ENCODE measurements around the gene MEF2D.

The MEF2D gene

DNA sequence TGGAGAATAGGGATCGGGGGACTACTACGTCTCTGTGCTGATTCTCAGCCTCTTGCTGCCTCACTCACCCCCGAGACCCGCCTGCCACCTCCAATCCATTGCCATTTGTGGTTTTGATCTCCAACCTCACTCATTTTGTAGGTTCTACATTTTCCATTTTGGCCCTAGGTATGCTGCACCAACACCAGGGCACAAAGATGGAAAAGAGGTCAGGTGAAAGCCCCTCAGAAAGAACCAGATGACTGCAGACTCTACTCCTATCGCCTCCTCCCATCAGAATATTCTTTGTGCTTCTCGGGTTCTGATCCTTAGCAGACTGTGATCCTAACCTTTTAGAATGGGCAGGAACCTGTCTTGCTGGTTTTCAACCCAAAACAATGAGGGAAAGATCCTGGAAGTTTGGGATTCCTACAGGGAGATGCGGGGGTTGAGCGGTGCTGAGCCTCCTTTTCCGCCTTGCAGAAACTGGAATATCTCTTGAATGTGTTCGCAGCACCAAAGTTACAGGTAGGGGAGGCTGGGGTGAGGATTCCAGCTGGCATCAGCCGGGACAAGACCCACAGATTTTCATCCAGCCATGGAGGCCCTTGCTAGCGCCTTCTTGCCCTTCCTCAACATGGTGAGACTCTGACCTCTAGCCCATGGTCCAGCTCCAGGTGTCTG, 78.5 kb downstream of the MEF2D start:
- no peak for DNase-seq

DNA sequence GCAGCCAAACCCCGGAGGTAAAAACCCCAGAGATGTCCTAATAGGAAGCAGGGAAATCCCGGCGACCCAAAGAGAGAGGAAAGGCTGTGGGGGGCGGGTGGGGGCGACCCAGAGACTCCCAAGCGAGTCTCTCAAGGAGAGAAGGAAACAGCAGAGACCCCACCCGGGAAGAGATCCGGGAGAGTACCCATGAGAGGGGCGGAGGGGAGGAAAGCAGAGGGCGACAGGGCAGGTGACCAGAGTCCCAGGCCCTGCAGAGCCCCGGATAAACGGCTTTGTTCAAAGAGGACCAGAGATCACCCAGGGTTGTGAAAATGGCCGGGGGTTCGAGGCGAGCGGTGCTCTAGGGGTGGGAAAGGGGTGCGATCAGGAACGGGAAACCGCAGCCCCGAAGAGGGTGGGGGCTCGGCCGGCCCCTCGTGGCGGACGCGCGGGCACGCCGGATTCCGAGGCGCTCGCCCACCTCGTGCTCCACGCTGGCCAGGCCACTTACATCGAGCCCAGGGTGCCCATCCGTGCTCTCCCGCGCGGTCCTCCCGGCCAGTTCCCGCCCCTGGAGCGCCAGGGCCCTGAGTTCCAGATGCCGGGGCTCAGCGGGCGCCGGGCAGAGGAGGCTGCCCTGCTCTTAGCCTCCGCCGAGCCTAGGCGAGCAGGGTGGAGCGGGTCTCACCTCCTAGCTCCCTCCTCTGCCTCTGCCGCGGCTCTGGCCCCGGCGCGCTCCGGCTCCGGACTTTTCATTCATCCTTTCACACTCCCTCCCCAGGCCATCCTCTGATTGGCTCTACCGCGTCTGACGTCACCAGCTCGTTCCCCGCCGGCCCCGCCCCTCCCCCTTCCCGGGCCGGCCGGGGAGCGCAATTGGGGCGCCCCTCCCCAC, 79.3 kb downstream of the MEF2D start:
- DNase-seq, result peak in 3 of 4 experiments; percentile 13 to 20 (median 15)

DNA sequence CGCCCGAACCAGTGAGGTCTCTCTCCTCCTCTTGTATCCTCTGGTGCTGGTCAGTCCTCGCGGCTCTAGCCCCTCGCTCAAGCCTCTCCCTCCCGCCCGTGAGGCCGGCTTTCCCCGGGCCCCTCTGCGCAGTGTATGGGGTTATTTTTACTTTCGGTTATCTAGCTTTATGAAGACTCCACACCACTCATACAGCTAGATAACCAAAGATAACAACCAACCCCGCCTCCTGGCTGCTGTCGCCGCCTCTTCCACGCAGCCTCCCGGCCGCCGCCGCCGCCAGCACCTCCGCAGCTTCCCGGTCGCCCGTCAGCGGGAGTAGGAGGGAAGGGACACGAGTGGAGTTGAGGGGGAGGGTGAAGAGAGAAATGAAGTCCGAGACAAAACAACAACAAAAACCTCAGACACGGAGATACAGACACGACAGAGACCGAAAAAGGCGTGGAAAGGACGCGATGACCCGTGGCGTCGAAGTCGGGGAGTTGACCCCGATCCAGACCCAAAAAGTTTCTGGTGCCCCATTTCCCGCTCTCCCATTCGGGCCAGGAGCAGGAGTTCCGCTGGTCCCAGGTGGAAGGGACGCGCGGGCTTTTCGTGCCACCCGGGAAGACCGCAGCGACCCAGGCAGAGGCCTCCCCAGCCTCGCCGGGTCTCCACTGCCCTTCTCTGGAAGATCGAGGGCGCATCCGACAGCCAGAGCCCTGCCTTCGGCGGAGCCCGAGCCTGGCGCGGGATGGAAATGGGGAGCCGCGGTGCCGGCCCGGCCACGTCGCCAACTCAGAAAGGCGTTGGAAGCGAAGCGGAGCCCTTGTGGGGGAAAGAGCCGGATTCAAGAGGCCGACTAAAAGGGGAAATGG, 80.1 kb downstream of the MEF2D start:
- peak in 1 of 4 experiments; percentile 13 for DNase-seq

DNA sequence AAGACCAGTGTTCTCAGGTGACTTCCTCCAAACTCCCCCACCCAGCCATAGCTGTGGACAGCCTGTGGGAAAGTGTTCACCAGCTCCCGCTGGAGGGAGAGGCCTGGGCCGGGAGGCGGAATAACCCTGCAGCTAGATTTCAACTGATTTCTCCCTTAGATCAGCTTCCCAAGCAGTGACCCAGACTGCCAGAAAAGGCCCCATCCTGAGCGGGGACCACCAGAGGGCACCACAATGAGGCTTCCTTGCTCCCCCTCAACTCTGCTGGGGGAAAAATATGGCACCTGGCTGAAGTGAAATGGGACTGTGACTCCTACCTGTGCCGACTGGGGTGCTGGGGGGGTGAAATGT, 80.7 kb downstream of the MEF2D start:
- DNase-seq, result no peak

DNA sequence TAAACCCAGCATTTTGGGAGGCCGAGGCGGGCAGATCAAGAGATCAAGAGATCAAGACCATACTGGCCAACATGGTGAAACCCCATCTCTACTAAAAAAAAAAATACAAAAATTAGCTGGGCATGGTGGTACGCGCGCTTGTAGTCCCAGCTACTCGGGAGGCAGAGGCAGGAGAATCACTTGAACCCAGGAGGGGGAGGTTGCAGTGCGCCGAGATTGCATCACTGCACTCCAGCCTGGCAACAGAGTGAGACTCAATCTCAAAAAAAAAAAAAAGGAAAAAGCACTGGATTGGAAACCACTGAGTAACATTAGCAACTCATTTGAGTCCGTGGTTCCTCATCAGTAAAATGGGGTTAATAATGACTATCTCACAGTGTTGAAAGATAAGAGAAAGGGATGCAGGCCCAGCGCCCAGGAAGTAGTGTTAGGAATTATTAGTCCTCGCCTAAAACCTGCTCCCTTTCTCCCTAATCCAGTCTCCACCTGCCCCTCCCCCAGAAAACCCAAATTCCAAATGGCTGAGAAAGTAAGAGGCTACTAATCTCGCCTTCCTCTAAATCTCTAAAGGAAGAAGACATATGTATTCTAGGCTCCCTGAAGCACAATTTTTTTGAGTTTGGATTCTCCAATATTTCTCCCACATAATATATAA, 82.0 kb downstream of the MEF2D start:
- no peak for DNase-seq

DNA sequence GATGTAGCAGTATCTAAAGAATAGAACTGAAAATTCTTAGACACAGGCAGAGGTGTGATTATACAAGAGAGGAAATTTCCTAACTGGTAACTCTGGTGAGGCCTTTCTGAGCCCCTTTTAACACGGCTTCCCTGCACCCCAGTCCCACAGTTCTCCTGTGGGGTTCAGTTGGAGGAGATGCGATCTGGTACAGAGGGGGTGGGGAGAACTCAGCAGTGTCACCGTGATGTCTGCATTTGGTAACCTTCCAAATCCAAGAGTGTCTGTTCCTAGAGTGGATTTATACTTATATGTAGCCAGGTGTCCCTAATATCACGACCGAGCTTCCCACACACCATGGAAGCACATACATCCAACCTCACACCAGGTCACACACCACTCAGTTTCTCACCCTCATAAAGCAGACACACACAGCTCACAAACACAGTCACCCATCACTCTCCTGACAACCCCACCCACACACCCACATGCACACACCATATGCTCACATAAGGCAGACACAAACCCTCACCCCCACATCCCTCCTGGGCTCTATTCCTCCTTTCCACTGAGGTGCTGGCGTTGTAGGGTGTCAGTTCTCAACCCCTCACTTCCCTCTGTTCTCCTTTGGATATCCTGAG, 83.1 kb downstream of the MEF2D start:
- DNase-seq, result no peak

DNA sequence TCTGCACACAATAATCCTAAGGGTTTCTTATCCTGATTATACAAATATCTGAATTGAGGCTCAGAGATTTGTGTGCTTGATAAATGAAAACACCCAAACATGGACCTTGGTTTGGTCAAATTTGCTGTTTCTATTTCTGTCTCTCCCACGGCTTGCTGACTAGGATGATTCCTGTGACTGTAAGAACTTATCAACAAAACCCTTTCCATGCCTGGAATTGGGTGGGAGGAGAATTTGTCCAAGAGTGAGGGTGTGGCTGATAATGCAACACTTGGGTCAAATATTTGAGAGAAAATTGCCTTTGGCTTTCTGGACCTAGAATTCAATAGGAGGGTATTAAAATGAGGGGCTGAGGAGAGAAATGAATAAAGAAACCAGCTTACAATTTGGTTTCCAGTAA, 83.6 kb downstream of the MEF2D start:
- no peak for DNase-seq

DNA sequence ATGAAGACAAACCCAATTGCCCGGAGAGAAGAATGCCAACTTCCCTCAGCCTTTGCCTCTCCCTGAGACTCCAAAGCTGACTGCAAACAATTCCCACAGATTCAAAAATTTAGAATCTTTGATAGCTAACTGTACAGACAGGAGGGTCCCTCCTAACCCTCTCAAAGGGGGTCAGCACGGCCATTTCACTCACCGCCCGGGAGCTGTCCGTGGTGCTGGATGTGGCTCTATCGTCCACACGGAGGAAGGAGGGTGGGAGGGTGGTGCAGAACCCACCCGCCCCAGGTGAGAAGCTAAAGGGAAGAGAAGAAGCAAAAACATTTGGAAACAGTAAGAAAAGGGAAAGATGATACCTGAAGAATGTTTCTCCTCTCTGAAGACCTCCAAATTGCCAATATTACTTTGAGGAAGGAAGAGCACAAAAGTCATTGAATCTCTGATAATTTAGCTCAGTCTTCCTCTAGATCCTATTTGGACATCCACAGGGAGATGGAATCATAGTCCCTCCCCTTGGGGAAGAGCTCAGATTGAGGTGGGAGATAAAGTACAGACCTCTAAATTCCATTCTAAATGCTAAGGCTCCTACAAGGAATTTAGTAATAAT, 86.0 kb downstream of the MEF2D start:
- DNase-seq, result no peak

Data from activated naive CD4-positive, alpha-beta T cell (primary cell).